Suprapubic skin (tissue), 2 donors: ENCODE measurements around the gene PSIP1.

ENCODE experiments used
- EP300 ChIP-seq: sonication (generic); formaldehyde crosslinking; IDR thresholded peaks from one replicate; pipeline ENCODE4 v1.6.1; 2017; ENCODE audit warnings: antibody characterized with exemption
- POLR2A ChIP-seq, 2 donors: fragments of 450-650 bp; IDR thresholded peaks; one replicate each; pipeline ENCODE4 v1.6.1; 2017; ENCODE audit warnings: antibody characterized with exemption in 2 of 2, mild to moderate bottlenecking in 2 of 2, moderate library complexity in 2 of 2

- TF ChIP-seq EP300 (no peak), POLR2A (IDR thresholded peaks at IDR 0.05) (no peak)
Observed at GRCh38 chr9:15519831-15520230, 9.1 kb upstream of the PSIP1 start.
